GM19351 (cell line): ENCODE data around the gene ARPP21.

Source experiments
- ATAC-seq: cut with Tn5 transposase; IDR thresholded peaks from one replicate; pipeline ENCODE4 v1.9.1; 2021; ENCODE audit warnings: mild to moderate bottlenecking, moderate library complexity; ENCODE audit not compliant: unreplicated experiment

The ARPP21 gene

DNA sequence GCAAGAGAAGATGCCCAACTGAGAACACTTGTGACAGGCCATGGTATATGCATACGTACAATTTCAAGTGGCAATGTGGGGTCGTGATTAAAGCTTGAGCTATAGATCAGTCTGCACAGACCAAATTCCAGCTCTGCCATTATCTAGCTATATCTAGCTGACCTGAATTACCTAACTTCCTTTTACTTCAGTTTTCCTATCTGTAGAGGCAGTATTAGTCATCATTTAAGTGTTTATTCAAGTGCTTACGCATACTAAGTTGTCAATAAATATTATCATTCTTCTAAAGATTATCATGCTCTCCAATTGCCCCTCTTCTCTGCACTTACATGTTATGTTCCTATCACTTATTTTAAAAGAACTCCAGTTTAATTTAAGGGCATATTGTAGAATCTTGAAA lies 87.9 kb downstream of the ARPP21 start:
- ATAC-seq = no peak

DNA sequence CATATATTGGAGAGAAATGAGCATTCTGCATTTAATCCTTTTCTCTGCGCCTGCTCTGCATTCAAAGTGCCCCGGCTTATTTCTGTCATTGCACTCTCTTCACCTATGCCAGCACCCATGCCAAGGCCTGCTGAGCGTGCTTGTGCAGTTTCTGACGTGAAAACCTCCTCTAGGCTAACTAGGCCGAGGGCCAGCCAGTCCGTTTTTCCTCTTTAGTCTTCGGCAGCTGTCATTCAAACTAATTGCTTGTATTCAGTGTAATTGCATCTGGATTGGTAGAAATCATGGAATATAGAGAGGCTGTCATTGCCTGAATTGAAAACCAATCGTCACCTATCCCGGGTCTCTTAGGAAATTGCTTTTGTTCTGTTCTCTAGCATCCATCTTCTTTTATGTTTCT lies 94.0 kb downstream of the ARPP21 start:
- ATAC-seq = no peak

DNA sequence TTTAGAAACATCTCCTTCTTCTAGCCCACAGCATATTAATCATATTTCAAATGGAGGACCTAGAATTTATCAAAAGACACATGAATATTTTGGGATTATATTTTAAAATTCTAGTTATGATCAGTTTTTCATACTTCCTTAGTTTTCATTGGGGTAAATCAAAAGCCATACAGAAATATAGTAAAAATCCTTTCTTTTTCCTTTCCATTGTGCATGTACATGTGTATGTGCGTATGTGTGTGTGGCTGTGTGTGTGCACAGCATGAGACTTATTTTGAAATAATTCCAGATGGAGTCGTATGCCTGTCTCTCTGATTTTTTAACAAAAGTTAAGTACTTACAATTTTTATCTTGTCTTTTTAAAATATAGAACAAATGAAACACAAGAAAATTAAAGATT lies 94.5 kb downstream of the ARPP21 start:
- no peak for ATAC-seq

DNA sequence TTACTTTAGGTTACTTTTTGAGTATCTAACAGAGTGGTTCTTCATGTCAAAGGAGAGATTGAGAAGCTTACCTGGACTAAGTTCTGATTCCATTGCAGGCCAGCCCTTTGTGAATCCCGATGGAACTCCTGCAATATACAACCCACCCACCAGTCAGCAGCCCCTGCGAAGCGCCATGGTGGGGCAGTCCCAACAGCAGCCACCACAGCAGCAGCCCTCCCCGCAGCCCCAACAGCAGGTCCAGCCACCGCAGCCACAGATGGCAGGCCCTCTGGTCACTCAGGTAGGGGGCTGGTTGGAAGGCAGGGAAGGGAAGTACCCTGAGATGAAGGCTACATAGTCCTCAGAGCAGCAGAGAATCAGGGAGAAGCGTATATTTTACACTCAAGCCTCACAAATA lies 97.8 kb downstream of the ARPP21 start:
- no peak for ATAC-seq

DNA sequence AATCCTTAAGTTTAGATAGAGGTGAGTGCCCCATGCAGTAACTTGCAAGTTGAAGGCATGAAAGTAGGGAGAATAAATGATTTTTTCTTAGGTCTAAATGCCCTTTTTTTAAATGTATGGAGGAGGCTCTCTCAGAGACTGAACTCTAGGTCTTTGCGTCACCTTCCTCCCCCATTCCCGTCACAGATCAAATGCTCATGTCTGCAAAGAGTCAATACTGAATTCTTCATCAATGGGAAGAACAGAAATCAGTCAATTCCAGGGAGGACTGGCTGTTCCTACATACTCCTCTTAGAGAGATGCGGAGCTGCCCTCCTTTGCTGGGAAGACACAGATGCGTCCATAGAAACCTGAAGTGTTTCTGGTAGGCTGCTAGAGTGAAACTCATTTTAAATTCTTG lies 98.2 kb downstream of the ARPP21 start:
- no peak for ATAC-seq

DNA sequence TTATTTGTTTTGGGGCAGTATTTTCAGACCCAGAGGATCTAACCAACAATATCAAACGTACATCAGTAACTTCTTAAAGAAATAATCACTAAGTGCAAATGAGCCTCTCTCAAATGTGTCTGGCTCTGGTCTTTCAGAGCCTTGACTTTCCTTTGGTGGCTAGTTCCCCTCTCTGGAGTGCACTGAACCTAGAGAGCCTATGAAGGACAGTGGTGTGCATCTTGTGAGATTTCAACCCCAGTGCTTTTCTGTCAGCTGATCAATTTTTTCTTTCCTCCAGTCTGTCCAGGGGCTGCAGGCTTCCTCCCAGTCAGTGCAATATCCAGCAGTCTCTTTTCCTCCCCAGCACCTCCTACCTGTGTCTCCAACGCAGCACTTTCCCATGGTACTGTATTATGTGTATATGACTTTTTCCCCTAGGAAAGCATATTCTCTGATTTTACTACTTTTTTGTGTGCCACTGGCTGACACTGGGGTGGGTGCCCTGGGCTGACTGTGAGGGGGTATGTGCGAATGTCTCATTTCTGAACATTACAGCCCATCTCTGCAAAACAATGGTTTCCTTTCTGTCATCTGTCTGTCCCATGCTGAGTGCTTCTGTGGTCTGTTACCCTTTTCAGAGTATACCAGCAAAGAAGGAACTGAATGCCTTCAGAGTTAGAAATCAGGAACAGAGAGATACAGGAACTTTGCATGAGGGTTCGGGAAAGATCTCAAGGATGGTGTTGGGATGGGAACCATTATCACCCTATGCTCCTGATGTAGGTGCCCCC lies 98.8 kb downstream of the ARPP21 start:
- no peak for ATAC-seq

DNA sequence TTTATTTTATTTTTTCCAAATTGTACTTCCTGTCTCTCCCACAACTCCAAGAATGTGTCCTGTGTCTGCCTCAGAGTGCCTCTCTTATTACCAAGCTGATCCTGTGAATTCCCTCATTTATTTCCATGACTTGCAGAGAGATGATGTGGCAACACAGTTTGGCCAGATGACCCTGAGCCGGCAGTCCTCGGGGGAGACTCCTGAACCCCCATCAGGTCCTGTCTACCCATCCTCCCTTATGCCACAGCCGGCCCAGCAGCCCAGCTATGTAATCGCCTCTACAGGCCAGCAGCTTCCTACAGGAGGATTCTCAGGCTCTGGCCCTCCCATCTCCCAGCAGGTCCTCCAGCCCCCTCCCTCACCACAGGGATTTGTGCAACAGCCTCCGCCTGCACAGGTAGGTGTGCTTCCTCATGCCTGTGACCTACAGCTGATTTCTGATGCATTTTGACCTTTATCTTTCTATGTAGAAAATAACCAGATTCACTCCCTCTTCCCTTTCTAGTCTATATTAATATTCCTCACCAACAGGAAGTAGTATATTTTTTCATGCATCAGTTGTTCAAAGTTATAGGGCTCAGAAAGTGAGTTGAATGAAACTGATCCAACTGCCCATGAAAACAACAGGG lies 100.0 kb downstream of the ARPP21 start:
- ATAC-seq = no peak

DNA sequence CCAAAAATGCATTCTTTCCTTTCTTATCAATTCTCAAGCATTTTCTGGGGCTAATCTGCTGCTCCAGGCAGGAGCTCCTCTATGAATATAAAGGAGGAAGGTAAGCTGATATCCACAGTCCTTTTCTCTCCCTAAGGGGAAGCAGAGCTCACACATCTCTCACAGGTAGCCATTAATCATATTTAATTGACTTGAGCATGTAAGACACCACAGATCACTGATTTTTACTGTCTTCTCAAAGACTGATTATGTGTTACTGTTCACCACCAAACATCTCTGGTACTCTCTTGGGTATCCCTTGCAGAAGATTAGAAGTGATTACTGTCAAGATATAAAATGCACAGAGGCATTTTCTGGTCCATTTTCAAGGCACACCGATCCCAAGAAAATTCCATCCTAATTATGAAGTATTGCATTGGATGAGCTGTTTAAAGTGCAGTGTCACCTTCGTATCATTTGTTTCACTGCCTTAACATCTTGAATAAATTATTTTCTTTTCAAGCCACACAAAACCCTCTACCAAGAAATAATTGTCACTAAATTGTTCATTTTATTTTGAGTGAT lies 100.7 kb downstream of the ARPP21 start:
- ATAC-seq = no peak

DNA sequence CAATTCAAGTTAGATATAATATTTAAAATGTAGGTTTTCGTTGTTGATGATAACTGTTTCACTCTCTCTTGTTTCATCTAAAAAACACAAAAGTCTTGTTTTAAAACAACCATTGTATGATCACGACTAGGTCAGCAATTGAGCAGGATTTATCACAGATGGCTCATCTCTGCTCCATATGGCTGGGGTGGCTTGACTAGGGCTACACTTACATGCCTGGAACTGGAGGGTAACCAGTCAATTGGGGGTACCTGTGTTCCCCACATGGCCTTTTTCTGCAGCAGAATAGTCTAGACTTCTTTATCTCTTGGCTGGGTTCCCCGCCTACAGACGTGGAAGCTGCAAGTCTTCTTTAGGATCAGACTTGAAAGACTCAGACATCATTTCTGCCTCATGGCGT lies 103.9 kb downstream of the ARPP21 start:
- no peak for ATAC-seq

DNA sequence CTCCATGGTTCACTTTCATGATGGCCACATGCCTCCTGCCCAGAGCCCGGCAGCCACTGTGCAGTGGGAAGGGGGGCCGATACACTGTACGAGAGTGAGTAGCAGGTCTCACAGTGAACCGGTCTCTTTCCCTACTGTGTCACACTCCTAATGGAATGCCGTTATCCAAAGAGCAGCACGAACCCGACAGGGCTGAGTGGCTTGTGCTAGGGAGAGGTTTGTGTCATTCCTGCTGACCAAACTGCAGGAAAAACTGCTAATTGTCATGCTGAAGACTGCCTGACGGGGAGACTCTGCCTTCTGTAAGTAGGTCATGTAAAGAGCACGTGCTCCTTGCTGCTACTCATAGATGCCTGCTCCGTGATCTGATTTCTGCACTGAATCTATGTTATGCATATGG lies 105.1 kb downstream of the ARPP21 start:
- no peak for ATAC-seq

DNA sequence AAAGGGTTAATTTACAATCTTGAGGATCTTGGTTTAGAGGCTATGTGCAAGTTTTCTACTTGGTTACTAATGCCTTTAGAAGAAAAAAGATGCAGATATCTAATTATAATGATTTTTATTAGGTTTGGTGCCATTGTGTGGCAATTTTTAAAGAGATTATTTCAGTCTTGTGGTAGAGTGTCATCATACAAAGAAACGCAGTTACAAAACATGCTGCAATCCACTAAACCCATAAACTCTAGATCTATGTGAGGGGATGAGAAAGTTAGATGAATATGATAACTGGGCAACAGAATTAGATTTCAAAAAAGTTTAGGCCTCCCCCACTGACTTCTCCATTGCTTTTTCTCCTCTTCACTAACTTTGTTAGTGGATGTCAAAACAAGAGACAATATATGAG lies 106.0 kb downstream of the ARPP21 start:
- ATAC-seq = no peak

DNA sequence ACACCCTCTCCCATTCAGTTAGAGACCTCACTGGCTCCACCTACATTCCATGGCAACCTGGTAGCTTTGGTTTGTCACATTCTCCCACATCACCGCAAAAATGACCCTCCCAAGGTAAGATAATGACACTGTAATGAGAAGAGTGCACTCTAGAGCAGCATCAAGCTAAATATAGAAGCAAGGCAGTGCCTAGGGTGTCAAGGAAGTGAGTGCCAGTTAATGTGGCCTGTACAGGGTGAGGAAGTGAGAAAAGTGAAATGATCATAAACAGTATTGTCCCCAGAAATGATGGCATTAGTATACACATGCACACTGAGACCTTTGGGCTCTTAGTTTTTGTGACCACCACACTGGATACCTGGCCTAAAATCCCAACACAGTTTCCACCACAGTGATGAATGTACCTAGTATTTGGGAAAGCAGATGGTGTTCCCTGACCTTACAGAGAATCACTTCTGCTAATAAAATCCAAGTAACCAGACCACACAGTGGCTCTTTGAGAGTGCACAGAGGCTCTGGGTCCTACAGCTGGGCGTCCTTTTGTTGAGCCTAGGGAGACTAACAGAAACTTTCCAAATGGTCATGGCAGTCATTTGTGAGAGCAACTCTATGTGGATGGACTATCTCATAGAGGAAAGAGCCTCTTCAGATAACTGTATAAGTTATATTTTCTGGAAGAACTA lies 106.6 kb downstream of the ARPP21 start:
- no peak for ATAC-seq

DNA sequence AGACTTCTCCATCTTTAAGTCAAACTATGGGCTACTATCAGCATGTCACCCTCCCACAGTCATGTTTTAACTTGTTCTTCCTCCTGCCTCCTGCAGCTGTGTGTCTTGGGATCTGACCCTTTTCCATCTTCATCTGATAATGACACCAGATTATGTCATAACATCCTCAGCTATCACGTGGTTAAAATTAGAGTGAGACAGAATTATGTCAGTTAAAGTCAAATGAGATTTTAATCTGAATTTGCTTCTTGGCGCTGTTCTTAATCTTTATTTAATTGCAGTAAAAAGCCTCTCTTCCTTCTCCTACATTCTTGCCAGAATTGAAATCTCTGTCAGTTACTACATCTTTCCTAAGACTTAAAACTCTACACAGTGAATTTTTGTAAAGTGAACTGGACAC lies 107.2 kb downstream of the ARPP21 start:
- ATAC-seq = no peak

DNA sequence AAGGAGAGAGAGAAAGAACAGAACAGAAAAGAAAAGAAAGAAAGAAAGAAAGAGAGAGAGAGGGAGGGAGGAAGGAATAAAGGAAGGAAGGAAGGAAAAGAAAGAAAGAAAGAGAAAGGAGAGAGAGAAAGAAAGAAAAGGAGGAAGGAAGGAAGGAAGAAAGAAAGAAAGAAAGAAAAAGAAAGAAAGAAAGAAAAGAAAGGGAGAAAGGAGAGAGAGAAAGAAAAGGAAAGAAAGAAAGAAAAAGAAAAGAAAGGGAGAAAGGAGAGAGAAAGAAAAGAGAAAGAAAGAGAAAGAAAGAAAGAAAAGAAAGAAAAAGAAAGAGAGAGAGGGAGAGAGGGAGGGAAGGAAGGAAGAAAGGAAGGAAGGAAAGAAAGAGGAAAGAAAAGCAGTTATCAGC lies 108.8 kb downstream of the ARPP21 start:
- ATAC-seq = no peak

DNA sequence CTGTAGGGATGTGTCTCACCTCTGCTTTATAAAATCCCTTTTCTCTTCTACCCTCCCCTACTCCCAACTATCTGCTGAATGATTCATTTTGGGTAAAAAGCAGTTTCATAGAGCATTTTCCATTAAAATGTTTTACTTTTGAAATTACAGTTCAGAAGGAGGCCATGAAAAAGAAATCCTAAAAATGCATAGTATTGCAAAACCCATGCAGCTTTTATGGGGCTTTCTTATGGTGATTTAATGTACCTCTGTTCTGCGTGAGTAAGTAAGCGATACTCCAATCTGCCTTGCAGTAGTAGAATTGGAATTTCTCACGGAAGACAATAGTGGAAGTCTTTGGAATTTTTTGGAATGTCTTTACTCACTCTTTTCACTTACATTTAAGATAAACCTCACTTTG lies 111.9 kb downstream of the ARPP21 start:
- no peak for ATAC-seq

DNA sequence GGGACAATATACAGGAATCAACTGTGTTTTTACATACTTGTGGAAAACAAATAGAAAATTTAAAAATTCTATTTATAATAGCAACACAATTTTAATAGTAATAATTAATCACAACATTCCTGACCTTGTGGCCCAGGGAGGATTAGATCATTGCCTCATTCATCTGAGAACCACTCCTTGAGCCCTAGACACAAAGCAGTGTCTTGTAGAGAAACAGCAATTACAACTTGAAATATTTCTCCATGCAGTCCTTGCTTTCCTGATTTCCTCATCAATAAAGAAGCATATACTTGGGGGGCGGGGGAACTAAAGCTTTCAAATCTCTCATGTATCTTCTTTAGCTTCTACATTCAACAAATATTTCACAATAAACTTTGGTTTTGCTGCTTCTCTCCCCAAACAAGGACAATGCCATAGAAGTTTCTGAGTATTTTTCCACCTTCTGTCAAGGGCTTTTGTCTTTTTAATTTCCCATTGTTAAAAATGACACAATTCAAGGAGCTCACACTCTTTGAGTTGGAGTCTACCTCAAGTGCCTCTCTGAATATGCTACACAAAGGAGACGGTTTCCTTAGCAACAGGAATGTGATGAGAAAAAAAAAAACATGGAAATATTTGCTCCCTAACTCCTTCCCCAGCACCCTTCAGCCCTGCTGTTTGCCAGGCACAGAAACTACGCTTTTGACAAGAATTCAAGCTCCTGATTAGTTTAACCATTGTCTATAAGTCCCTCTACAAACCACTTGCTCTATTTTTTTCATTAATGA lies 118.8 kb downstream of the ARPP21 start:
- ATAC-seq = no peak

DNA sequence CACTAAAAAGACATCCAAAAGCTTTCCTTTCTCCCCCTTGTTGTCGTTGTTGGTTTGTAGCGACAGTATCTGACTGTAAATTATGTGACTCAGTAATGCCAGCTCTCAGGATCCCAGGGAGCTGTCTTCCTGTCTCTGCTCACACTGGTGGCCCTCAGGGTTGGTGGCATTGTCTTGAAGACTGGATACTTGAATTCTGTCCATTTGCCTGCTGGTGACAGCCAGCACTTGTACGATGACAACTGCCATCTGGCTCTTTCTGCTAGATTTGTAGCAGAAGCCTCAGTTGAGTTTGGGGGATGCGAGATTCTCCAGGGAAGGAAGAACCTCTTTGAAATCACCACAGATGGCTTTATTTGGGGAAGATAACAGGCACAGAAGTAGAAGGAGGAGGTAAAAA lies 120.8 kb downstream of the ARPP21 start:
- ATAC-seq = no peak

DNA sequence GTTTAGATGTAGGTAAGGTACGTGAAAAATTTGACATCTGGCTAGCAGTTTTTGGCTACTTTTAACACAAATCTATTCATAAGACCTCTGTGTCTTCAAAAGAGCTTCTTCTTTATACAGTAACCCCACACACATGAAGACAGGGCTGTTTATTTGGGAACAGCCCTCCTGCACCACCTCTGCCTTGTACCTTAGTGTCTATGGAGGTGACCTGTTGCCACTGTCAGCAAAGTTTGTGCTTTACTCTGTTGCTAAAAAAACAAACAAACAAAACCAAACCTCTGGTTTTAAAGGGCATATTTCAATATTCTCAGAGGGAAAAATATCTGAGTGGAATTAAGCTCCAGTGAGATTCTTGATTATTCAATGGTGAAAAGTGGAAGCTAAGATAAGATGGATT lies 122.0 kb downstream of the ARPP21 start:
- no peak for ATAC-seq

DNA sequence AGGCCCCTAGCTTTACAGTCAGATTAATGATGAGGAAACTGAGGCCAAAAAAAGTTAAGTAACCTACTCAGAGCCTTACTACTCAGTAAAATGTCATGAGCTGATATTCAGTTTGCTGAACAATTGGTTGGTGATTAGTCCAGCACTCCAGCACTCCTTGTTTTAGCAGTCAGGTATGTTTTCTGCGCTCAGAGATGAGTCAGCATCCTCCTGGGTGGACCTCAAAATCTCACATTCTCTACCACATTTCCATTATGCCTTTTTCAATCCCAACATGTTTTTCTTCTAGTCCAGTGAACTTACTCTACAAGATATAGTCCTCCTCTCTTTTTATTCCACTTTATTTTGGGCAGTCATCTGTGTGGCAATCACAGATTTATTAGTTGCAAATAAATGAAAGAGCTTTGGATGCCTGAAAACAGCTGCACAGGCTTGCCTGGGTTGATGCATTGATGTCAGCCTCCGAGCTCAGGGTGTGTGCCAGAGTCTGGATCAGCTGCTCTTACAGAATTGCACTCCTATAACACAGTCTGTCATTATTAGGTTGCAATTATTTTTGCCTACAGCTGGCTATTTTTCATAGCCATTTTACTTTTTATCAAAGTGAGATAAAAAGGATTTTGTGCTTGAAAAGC lies 133.2 kb downstream of the ARPP21 start:
- no peak for ATAC-seq

DNA sequence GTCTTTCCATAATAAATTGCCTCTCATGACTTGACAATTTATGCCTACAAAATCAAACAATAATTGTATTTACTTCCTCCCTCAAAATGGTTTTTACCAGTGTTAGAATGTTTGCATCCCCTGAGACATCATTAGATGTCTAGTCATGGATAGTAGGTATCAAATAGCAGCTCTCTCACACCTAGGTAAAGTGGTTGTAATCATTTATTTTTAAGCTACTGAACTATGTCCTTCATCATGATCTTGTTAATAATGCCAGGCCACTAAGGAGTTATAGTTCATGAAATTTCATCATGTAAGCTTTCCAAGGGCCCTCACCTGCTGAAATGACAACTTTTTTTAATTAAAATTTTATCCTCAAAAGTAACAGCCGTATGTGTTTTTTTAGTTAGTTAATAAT lies 134.1 kb downstream of the ARPP21 start:
- ATAC-seq = no peak

DNA sequence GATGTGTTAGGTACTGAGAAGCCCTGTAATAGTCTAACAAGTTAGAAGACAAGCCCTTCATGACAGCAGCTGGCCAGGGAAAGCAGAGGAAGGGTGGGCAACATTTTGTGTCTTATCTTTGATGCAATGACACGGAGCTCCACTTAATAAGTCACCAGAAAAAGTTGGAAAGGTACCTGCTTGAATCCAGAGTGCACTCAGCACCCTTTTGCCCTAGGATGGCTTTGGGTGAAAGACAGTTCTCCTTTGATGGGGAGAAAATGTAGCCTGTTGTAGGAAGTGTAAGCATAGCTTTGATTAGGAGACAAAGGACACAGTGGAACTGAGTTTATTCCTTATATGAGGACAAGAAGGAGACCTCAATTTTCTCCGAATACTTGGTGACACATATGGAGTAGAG lies 137.0 kb downstream of the ARPP21 start:
- ATAC-seq = no peak
